HCT116 (cell line): ENCODE data around the gene KCMF1. TPM values are rescaled to one million over a fixed set of nuclear protein-coding genes. Genes with fewer than 3 reads are reported as not detected.
A peak's percentile ranks its signal among the peaks of the same experiment; 100 is the strongest.

ENCODE experiments used
- ATAC-seq: fragments of 200-7000 bp; cut with Tn5 transposase; 2 replicates; pipeline ENCODE4 v1.9.1; 2020; ENCODE audit warnings: mild to moderate bottlenecking, moderate library complexity
- BruUV-seq: library from RNA; stranded (reverse); fragments of 400-500 nt; replicated peaks from 2 replicates; lab custom pipeline; 2021; lab: Mats Ljungman, UMichigan
- CTCF ChIA-PET: fragments of 300-600 bp; sonication (Branson Sonifier 250); formaldehyde crosslinking; loops from one replicate; lab custom pipeline; 2021; ENCODE audit warnings: antibody characterized with exemption; lab: Charles Lee
- POLR2A ChIA-PET: fragments of 300-600, 350-600 bp; sonication (Branson Sonifier 250); formaldehyde crosslinking; loops from one replicate; lab custom pipeline; 2021; ENCODE audit warnings: antibody characterized with exemption; lab: Charles Lee
- RAD21 ChIA-PET, 2 experiments: fragments of 300-600 bp; sonication (Branson Sonifier 250); formaldehyde crosslinking; loops; one replicate each; lab custom pipeline; 2023; ENCODE audit warnings: low total read pairs in 2 of 2; ENCODE audit not compliant: uncharacterized antibody in 2 of 2, unreplicated experiment in 2 of 2, low non-redundant PET in 1 of 2; lab: Charles Lee
- DNase-seq: peaks from one replicate; pipeline ENCODE4 v3.0.0-alpha.2; 2010; ENCODE audit warnings: low read depth, low spot score
- H2AFZ ChIP-seq: fragments of 200-600 bp; shearing (Covaris generic), sonication (generic); 2 replicates; pipeline ENCODE4 v1.6.1; 2017; ENCODE audit warnings: low read depth, mixed run types, mixed read lengths, antibody characterized with exemption, low read length; ENCODE audit not compliant: poor library complexity, severe bottlenecking
- H3K27ac ChIP-seq: 2 replicates; pipeline ENCODE4 v1.5.1; 2012; ENCODE audit warnings: low read depth, low read length
- H3K27me3 ChIP-seq: fragments of 200-600 bp; sonication (generic); 2 replicates; pipeline ENCODE4 v1.6.1; 2016; ENCODE audit warnings: mixed run types, low read length, mixed read lengths; ENCODE audit not compliant: insufficient read depth
- H3K36me3 ChIP-seq, 2 experiments: fragments of 200-500 bp in 1 of 2; fragments of 200-600 bp in 1 of 2; sonication (Bioruptor generic) in 1 of 2; sonication (generic) in 1 of 2; 2 replicates each; pipeline versions ENCODE4 v1.5.1 to v1.6.1; 2014 to 2016; ENCODE audit warnings: low read length in 2 of 2, inconsistent platforms in 1 of 2, mixed read lengths in 1 of 2, mixed run types in 1 of 2; ENCODE audit not compliant: insufficient read depth in 2 of 2, control insufficient read depth in 1 of 2
- H3K4me1 ChIP-seq, 2 experiments: fragments of 200-600 bp in 1 of 2; sonication (generic) in 1 of 2; 2 replicates each; pipeline versions ENCODE4 v1.5.1 to v1.6.1; 2012 to 2017; ENCODE audit warnings: low read length in 2 of 2, inconsistent platforms in 1 of 2, mild to moderate bottlenecking in 1 of 2, mixed read lengths in 1 of 2, mixed run types in 1 of 2, moderate library complexity in 1 of 2; ENCODE audit not compliant: insufficient read depth in 2 of 2, control insufficient read depth in 1 of 2
- H3K4me2 ChIP-seq: fragments of 200-600 bp; sonication (generic); 2 replicates; pipeline ENCODE4 v1.6.1; 2017; ENCODE audit warnings: mixed run types, low read length, mixed read lengths
- H3K4me3 ChIP-seq, 2 experiments: fragments of 200-600 bp in 1 of 2; sonication (generic) in 1 of 2; replicated peaks in 1 of 2; 2 replicates each; pipeline ENCODE4 v1.5.1; 2011 to 2016; ENCODE audit warnings: low read length in 2 of 2, control low read depth in 1 of 2, low read depth in 1 of 2, mild to moderate bottlenecking in 1 of 2, mixed read lengths in 1 of 2, mixed run types in 1 of 2
- H3K79me2 ChIP-seq: fragments of 200-600 bp; sonication (generic); 2 replicates; pipeline ENCODE4 v1.6.1; 2017; ENCODE audit warnings: mild to moderate bottlenecking, mixed run types, low read length, moderate library complexity, mixed read lengths; ENCODE audit not compliant: insufficient read depth
- H3K9ac ChIP-seq: fragments of 200-600 bp; sonication (generic); 2 replicates; pipeline ENCODE4 v1.6.1; 2016; ENCODE audit warnings: low read length, mixed read lengths
- H3K9me2 ChIP-seq: fragments of 200-600 bp; sonication (generic), shearing (Covaris generic); 2 replicates; pipeline ENCODE4 v1.6.1; 2017; ENCODE audit warnings: mixed run types, mild to moderate bottlenecking, moderate library complexity; ENCODE audit not compliant: insufficient read depth
- H3K9me3 ChIP-seq, 2 experiments: fragments of 200-500 bp in 1 of 2; fragments of 200-600 bp in 1 of 2; sonication (Bioruptor generic) in 1 of 2; sonication (generic) in 1 of 2; 2 replicates each; pipeline ENCODE4 v1.6.1; 2014 to 2017; ENCODE audit warnings: low read length in 2 of 2, mixed read lengths in 2 of 2, inconsistent platforms in 1 of 2, low read depth in 1 of 2, mild to moderate bottlenecking in 1 of 2, mixed run types in 1 of 2, moderate library complexity in 1 of 2; ENCODE audit not compliant: control insufficient read depth in 1 of 2, insufficient read depth in 1 of 2
- H4K20me1 ChIP-seq: fragments of 200-600 bp; sonication (generic), shearing (Covaris generic); 2 replicates; pipeline ENCODE4 v1.6.1; 2017; ENCODE audit warnings: mixed run types, mild to moderate bottlenecking, moderate library complexity; ENCODE audit not compliant: insufficient read depth
- EZH2 ChIP-seq: fragments of 200-600 bp; sonication (generic); IDR thresholded peaks from 2 replicates; pipeline ENCODE4 v1.6.1; 2017; ENCODE audit warnings: antibody characterized with exemption, mixed run types
- FOSL1 ChIP-seq: IDR thresholded peaks from 2 replicates; pipeline ENCODE4 v1.6.1; 2012; ENCODE audit warnings: low read depth
- SP1 ChIP-seq: IDR thresholded peaks from 2 replicates; pipeline ENCODE4 v1.6.1; 2012; ENCODE audit warnings: low read depth
- SRF ChIP-seq: IDR thresholded peaks from 2 replicates; pipeline ENCODE4 v1.6.1; 2012; ENCODE audit warnings: low read depth
- YY1 ChIP-seq: IDR thresholded peaks from 2 replicates; pipeline ENCODE4 v1.6.1; 2011; ENCODE audit warnings: low read length, low read depth, moderate library complexity, mild to moderate bottlenecking; ENCODE audit not compliant: insufficient replicate concordance; ENCODE audit errors: extremely low read depth
- ZNF274 ChIP-seq: fragments of 200-500 bp; sonication (Bioruptor generic); IDR thresholded peaks from 2 replicates; pipeline ENCODE4 v1.6.1; 2014; ENCODE audit warnings: mild to moderate bottlenecking, low read depth, low read length, inconsistent platforms
- intact Hi-C: fragments of 100-400 bp; cut with micrococcal nuclease; formaldehyde crosslinking; loops from 2 replicates; pipeline ENCODE4 v1.10.0; 2022
- total RNA-seq: library from RNA; stranded (reverse); gene quantifications from one replicate; pipeline ENCODE4 v1.2.1, GENCODE V29; 2021; ENCODE audit not compliant: unreplicated experiment
- TF ChIP-seq, protein P1 (sequence below): IDR thresholded peaks from 2 replicates; pipeline ENCODE4 v1.6.1; 2012

The KCMF1 gene
- total RNA-seq, 1 experiment from 2014 or later: 119 TPM

DNA sequence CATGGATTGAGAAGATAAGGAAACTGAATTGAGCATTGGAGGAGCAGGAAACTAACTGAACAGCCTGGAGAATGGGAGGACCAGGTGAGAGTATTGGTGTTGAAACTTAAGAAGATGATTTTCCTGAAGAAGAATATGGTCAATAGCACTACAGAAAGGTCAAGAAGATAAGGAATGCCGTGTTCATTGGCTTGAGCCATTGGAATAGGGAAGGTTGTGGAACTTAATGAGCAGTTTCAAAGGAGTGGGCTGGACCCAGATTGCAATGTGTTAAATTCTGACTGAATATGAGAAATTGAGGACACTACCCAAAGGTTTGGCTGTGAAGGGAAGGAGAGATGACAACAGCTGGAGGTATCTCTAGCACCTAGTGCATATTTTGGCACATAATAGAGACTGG lies 19.0 kb downstream of the KCMF1 start:
- ChIA-PET POLR2A (no interaction called here), RAD21 (no interaction called here), CTCF (interaction anchor here (1.3 kb wide), 1 partner anchor 64 kb away, joined by 4 read pairs; no protein-coding TSS in a partner anchor)
- no TSS peak for BruUV-seq
- DNase-seq (no peak), ATAC-seq (no peak)
- no peaks in the 10 kb centered on the region for H3K36me3 ChIP-seq
- intact Hi-C loops: no loop called here
- no peaks in the 10 kb centered on the region for H3K27me3 ChIP-seq
- H4K20me1 ChIP-seq: peaks cover 42% of the 10 kb centered on the region; the same call in 1 of the 2 replicates
- no peak for TF ChIP-seq SP1
- TF ChIP-seq, protein P1, sequence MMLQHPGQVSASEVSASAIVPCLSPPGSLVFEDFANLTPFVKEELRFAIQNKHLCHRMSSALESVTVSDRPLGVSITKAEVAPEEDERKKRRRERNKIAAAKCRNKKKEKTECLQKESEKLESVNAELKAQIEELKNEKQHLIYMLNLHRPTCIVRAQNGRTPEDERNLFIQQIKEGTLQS: no peak
- TF ChIP-seq YY1: no peak
- TF ChIP-seq EZH2: no peak
- no peak for TF ChIP-seq SRF
- TF ChIP-seq ZNF274: no peak
- no peak overlapping the region for H3K4me2 ChIP-seq
- no peaks in the 10 kb centered on the region for H3K9me3 ChIP-seq
- no peaks in the 10 kb centered on the region; the same call in 1 of the 2 replicates for H3K9me2 ChIP-seq
- peaks cover 20 to 46% of the 10 kb centered on the region in 2 experiments for H3K4me1 ChIP-seq
- H3K79me2 ChIP-seq: peaks cover 100% of the 10 kb centered on the region
- no peak overlapping the region for H3K9ac ChIP-seq
- H3K27ac ChIP-seq: no peak overlapping the region
- no peak overlapping the region for H2AFZ ChIP-seq
- H3K4me3 ChIP-seq: no peak overlapping the region

DNA sequence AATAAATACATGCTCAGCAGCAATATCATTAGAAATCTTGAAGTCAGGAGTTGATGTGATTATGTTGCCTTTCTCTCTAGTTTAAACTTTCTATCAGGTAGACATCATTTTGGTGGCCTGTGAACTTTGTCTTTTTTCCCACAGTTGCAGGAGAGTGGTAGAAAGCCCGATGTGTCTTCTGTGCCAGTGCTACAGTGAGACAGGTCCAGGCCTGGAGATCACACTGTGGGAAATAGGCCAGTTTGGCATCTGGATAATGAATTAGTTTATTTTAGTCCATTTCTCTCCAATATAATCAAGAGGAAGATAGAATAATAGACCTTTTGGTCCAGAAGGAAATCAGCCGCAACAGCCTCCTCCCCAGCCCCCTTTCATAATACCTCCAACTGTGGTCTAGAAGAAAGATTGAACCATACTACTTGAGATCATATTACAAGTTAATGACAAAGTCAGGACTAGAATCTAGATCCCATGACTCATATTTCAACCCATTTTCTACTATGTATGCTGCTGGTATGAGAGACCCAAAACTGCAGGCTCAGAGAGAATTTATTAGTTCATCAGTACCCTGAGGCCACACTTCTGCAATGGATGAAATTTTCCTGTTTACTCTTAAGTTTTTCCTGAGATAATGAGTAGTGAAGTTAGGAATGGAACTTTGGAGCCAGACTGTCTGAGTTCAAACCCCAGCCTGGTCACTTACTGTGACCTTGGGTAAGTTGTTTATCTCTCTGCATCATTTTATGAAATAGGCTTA lies 20.6 kb downstream of the KCMF1 start:
- no peak overlapping the region for H3K4me3 ChIP-seq
- peaks cover 48% of the 10 kb centered on the region; the same call in 1 of the 2 replicates for H4K20me1 ChIP-seq
- no peaks in the 10 kb centered on the region for H3K27me3 ChIP-seq
- ChIA-PET POLR2A (no interaction called here), RAD21 (no interaction called here), CTCF (interaction anchor here (1.3 kb wide), 2 partner anchors 66 kb away, joined by 3 to 4 read pairs; no protein-coding TSS in a partner anchor)
- H3K9ac ChIP-seq: no peak overlapping the region
- H3K36me3 ChIP-seq: no peaks in the 10 kb centered on the region
- peak overlapping the region; percentile 39 for H3K4me2 ChIP-seq
- no peak overlapping the region for H2AFZ ChIP-seq
- peaks cover 20 to 46% of the 10 kb centered on the region in 2 experiments for H3K4me1 ChIP-seq
- no TSS peak for BruUV-seq
- no peaks in the 10 kb centered on the region; the same call in 1 of the 2 replicates for H3K9me2 ChIP-seq
- peak; percentile 61 for ATAC-seq
- H3K27ac ChIP-seq: peak overlapping the region; percentile 34
- intact Hi-C loops: no loop called here
- no peak for TF ChIP-seq YY1
- 0 out of 2 replicates have a peak, but pooled peaks have one; percentile 29 for TF ChIP-seq FOSL1
- TF ChIP-seq, all 23 proteins: peak for 1
- DNase-seq: no peak
- Histone ChIP-seq H3K79me2 (peaks cover 100% of the 10 kb centered on the region), H3K9me3 (no peaks in the 10 kb centered on the region)
